ENCODE results near the gene TMCC3.

DNA sequence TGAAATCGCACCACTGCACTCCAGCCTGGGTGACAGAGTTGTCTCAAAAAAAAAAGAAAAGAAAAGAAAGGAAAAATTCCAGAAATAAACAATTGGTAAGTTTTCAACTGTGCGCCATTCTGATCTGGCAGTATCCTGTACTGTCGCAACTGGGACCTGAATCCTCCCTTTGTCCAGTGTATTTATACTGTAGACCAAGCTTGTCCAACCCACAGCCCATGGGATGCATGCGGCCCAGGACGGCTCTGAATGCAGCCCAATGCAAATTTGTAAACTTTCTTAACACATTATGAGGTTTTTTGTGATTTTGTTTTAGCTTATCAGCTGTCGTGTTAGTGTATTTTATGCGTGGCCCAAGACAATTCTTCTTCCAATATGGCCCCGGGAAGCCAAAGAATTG is 84.7 kb downstream of the TMCC3 start:
- TF ChIP-seq, protein P1, sequence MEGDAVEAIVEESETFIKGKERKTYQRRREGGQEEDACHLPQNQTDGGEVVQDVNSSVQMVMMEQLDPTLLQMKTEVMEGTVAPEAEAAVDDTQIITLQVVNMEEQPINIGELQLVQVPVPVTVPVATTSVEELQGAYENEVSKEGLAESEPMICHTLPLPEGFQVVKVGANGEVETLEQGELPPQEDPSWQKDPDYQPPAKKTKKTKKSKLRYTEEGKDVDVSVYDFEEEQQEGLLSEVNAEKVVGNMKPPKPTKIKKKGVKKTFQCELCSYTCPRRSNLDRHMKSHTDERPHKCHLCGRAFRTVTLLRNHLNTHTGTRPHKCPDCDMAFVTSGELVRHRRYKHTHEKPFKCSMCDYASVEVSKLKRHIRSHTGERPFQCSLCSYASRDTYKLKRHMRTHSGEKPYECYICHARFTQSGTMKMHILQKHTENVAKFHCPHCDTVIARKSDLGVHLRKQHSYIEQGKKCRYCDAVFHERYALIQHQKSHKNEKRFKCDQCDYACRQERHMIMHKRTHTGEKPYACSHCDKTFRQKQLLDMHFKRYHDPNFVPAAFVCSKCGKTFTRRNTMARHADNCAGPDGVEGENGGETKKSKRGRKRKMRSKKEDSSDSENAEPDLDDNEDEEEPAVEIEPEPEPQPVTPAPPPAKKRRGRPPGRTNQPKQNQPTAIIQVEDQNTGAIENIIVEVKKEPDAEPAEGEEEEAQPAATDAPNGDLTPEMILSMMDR (conservative IDR thresholded peaks at IDR 0.05; ENCODE audit: low read depth in 2 of 2) = no peak
- no peak for TF ChIP-seq POLR2AphosphoS5 (IDR thresholded peaks at IDR 0.05; ENCODE audit: low read depth)

Measured in GM23338 (cell line).